ENCODE data around the gene LRRC17.

LRRC17 gene

GRCh38 chr7:102993718-102994029 lies 80.9 kb downstream of the LRRC17 start:
- no peak overlapping the region for H3K4me3 ChIP-seq (ENCODE audit: low read depth, low read length)
- TF ChIP-seq CTCF (IDR thresholded peaks at IDR 0.05; ENCODE audit: low read depth, low read length), result no peak

- TF ChIP-seq CTCF (IDR thresholded peaks at IDR 0.05; ENCODE audit: low read depth, low read length), result no peak
- H3K4me3 ChIP-seq (ENCODE audit: low read depth, low read length), result no peak overlapping the region
Observed at GRCh38 chr7:102994567-102994966, 81.8 kb downstream of the LRRC17 start.
